Hepatocyte (in vitro differentiated cells): ENCODE data around the gene CLSTN3. TPM values are rescaled to one million over a fixed set of nuclear protein-coding genes. Genes with fewer than 3 reads are reported as not detected.
A peak's percentile ranks its signal among the peaks of the same experiment; 100 is the strongest.
"Not testable (repeated sequence)": the region's sequence is repeated elsewhere in the genome, so short reads cannot be mapped to it uniquely, and the experiment has no call there.

ENCODE experiments used
- DNase-seq: peaks from one replicate; pipeline ENCODE4 v3.0.0-alpha.2; 2016; ENCODE audit warnings: low spot score
- H2AFZ ChIP-seq: fragments of 200-600 bp; sonication (generic); 2 replicates; pipeline ENCODE4 v1.6.0; 2016; ENCODE audit warnings: antibody characterized with exemption, mild to moderate bottlenecking
- H3K27ac ChIP-seq: fragments of 200-600 bp; sonication (generic); 2 replicates; pipeline ENCODE4 v1.5.1; 2016; ENCODE audit warnings: mild to moderate bottlenecking
- H3K27me3 ChIP-seq: fragments of 200-600 bp; sonication (generic); 2 replicates; pipeline ENCODE4 v1.6.1; 2016
- H3K36me3 ChIP-seq: fragments of 200-600 bp; sonication (generic); replicated peaks from 2 replicates; pipeline ENCODE4 v1.5.1; 2016; ENCODE audit warnings: low read depth; ENCODE audit not compliant: insufficient read depth
- H3K4me1 ChIP-seq: fragments of 200-600 bp; sonication (generic); 2 replicates; pipeline ENCODE4 v1.5.1; 2016; ENCODE audit warnings: mild to moderate bottlenecking, moderate library complexity; ENCODE audit not compliant: insufficient read depth
- H3K4me2 ChIP-seq: fragments of 200-600 bp; sonication (generic); 2 replicates; pipeline ENCODE4 v1.6.0; 2016
- H3K4me3 ChIP-seq: fragments of 200-600 bp; sonication (generic); 2 replicates; pipeline ENCODE4 v1.5.1; 2016; ENCODE audit warnings: mild to moderate bottlenecking
- H3K79me2 ChIP-seq: fragments of 200-600 bp; sonication (generic); 2 replicates; pipeline ENCODE4 v1.6.0; 2017; ENCODE audit warnings: mild to moderate bottlenecking
- H3K9me2 ChIP-seq: fragments of 200-600 bp; sonication (generic); replicated peaks from 2 replicates; pipeline ENCODE4 v1.6.0; 2017; ENCODE audit warnings: mild to moderate bottlenecking; ENCODE audit not compliant: insufficient read depth
- H3K9me3 ChIP-seq: fragments of 200-600 bp; sonication (generic); 2 replicates; pipeline ENCODE4 v1.5.1; 2016; ENCODE audit warnings: low read depth, mild to moderate bottlenecking
- H4K20me1 ChIP-seq: fragments of 200-600 bp; sonication (generic); 2 replicates; pipeline ENCODE4 v1.6.0; 2016; ENCODE audit warnings: mild to moderate bottlenecking; ENCODE audit not compliant: insufficient read depth, poor library complexity, severe bottlenecking
- EZH2 ChIP-seq: fragments of 200-600 bp; sonication (generic); IDR thresholded peaks from 2 replicates; pipeline ENCODE4 v1.6.1; 2016; ENCODE audit warnings: antibody characterized with exemption, mild to moderate bottlenecking, borderline replicate concordance
- EZH2phosphoT487 ChIP-seq: fragments of 200-600 bp; sonication (generic); IDR thresholded peaks from one replicate; pipeline ENCODE4 v1.6.1; 2018; ENCODE audit warnings: antibody characterized with exemption, mild to moderate bottlenecking, low read depth, moderate library complexity; ENCODE audit not compliant: unreplicated experiment, severe bottlenecking
- WGBS: methylation state at CpG from one replicate; pipeline ENCODE4 v1.1.6; 2016; ENCODE audit warnings: low lambda C conversion rate; ENCODE audit errors: missing lambda C conversion rate; 5-methylcytosine and 5-hydroxymethylcytosine counted together
- polyA plus RNA-seq: library from polyadenylated mRNA; unstranded; fragments of >200 nt; fragmentation: Nextera tagmentation; extraction: Ambion mirVana; gene quantifications from 2 replicates; pipeline ENCODE4 v1.2.1, GENCODE V29; 2016
- total RNA-seq: library from RNA; depleted of rRNA; stranded (reverse); fragments of >200 nt; gene quantifications from 2 replicates; pipeline ENCODE4 v1.2.3, GENCODE V29; 2014
- TF ChIP-seq, protein P1 (sequence below): fragments of 200-600 bp; sonication (generic); IDR thresholded peaks from 2 replicates; pipeline ENCODE4 v1.5.1; 2016; ENCODE audit warnings: antibody characterized with exemption, mild to moderate bottlenecking; ENCODE audit not compliant: poor library complexity

The CLSTN3 gene
- total and polyA plus RNA-seq, 2 experiments from 2014 or later: 37.8 to 57.0 TPM

GRCh38 chr12:7180685-7181084 is 50.5 kb downstream of the CLSTN3 start:
- Histone ChIP-seq H3K4me3 (no peak overlapping the region), H3K9me3 (no peaks in the 10 kb centered on the region), H3K27ac (no peak overlapping the region), H4K20me1 (no peaks in the 10 kb centered on the region), H3K79me2 (no peaks in the 10 kb centered on the region), H3K4me2 (no peak overlapping the region), H3K36me3 (no peaks in the 10 kb centered on the region), H2AFZ (no peak overlapping the region), H3K4me1 (no peaks in the 10 kb centered on the region), H3K9me2 (no peaks in the 10 kb centered on the region), H3K27me3 (no peaks in the 10 kb centered on the region)
- TF ChIP-seq, protein P1, sequence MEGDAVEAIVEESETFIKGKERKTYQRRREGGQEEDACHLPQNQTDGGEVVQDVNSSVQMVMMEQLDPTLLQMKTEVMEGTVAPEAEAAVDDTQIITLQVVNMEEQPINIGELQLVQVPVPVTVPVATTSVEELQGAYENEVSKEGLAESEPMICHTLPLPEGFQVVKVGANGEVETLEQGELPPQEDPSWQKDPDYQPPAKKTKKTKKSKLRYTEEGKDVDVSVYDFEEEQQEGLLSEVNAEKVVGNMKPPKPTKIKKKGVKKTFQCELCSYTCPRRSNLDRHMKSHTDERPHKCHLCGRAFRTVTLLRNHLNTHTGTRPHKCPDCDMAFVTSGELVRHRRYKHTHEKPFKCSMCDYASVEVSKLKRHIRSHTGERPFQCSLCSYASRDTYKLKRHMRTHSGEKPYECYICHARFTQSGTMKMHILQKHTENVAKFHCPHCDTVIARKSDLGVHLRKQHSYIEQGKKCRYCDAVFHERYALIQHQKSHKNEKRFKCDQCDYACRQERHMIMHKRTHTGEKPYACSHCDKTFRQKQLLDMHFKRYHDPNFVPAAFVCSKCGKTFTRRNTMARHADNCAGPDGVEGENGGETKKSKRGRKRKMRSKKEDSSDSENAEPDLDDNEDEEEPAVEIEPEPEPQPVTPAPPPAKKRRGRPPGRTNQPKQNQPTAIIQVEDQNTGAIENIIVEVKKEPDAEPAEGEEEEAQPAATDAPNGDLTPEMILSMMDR: no peak
- TF ChIP-seq EZH2phosphoT487 (no peak), EZH2 (no peak)
- 87% methylated on average over 1 of the region's 1 CpG for WGBS
- DNase-seq: no peak

DNA sequence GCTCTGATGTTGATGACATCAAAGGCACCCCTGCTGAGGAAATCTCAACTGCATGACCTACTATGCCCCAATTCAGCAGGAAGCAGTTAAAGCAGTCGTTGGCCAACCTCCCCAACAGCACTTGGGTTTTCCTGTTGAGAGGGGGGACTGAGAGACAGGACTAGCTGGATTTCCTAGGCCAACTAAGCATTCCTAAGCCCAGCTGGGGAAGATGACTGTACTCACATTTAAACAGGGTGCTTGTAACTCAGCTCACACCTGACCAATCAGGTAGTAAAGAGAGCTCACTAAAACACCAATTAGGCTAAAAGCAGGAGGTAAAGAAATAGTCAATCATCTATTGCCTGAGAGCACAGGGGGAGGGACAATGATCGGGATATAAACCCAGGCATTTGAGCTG is 55.9 kb downstream of the CLSTN3 start:
- not testable (repeated sequence) for DNase-seq, H3K4me3 ChIP-seq, H3K36me3 ChIP-seq, H3K27me3 ChIP-seq, H3K79me2 ChIP-seq, H3K9me2 ChIP-seq, H3K27ac ChIP-seq, H3K4me2 ChIP-seq, H4K20me1 ChIP-seq, H3K9me3 ChIP-seq, H2AFZ ChIP-seq
- 45% methylated on average over 2 of the region's 2 CpGs for WGBS
- H3K4me1 ChIP-seq: peaks cover 13% of the 10 kb centered on the region

- H3K27me3 ChIP-seq: no peaks in the 10 kb centered on the region
- H3K4me3 ChIP-seq: peak overlapping the region; percentile 46
- 12% methylated on average over 21 of the region's 21 CpGs for WGBS
- H3K4me1 ChIP-seq: peaks cover 13% of the 10 kb centered on the region
- TF ChIP-seq, protein P1: peak; percentile 68
- TF ChIP-seq EZH2: no peak
- H3K79me2 ChIP-seq: peaks cover 26% of the 10 kb centered on the region
- H3K36me3 ChIP-seq: peaks cover 3% of the 10 kb centered on the region
- H3K27ac ChIP-seq: peak overlapping the region; percentile 81
- no peaks in the 10 kb centered on the region for H3K9me2 ChIP-seq
- H3K9me3 ChIP-seq: no peaks in the 10 kb centered on the region
- peak overlapping the region; percentile 88 for H3K4me2 ChIP-seq
- no peaks in the 10 kb centered on the region for H4K20me1 ChIP-seq
- peak overlapping the region; percentile 95 for H2AFZ ChIP-seq
- DNase-seq: peak; percentile 84
These were observed 58.6 kb downstream of the CLSTN3 start for GRCh38 chr12:7188562-7189397.

GRCh38 chr12:7189398-7190267 is 59.5 kb downstream of the CLSTN3 start, which contains the start of gene PEX5:
Gene PEX5 (plus strand): TSS chr12:7189686. CDS start chr12:7190378, 692 bp downstream.
- Histone ChIP-seq H2AFZ (peak within 1 kb of the TSS; percentile 95), H3K9me3 (no peaks in the 10 kb centered on the region), H3K4me1 (peaks cover 13% of the 10 kb centered on the region), H3K27me3 (no peaks in the 10 kb centered on the region), H3K27ac (peak within 1 kb of the TSS; percentile 81), H3K9me2 (no peaks in the 10 kb centered on the region), H3K36me3 (peaks cover 3% of the 10 kb centered on the region), H4K20me1 (no peaks in the 10 kb centered on the region), H3K79me2 (peaks cover 27% of the 10 kb centered on the region), H3K4me2 (peak within 1 kb of the TSS; percentile 96), H3K4me3 (peak within 1 kb of the TSS; percentile 70)
- TF ChIP-seq EZH2phosphoT487: no peak
- TF ChIP-seq, protein P1: no peak
- TF ChIP-seq EZH2: no peak
- WGBS: under 1% methylated on average over 49 of the region's 68 CpGs
- peak; percentile 96 for DNase-seq
